ENCODE data around the gene IMPDH1. TPM values are rescaled to one million over a fixed set of nuclear protein-coding genes. Genes with fewer than 3 reads are reported as not detected.
A peak's percentile ranks its signal among the peaks of the same experiment; 100 is the strongest.

The IMPDH1 gene
- total RNA-seq, 1 donor: 54.0 TPM

DNA sequence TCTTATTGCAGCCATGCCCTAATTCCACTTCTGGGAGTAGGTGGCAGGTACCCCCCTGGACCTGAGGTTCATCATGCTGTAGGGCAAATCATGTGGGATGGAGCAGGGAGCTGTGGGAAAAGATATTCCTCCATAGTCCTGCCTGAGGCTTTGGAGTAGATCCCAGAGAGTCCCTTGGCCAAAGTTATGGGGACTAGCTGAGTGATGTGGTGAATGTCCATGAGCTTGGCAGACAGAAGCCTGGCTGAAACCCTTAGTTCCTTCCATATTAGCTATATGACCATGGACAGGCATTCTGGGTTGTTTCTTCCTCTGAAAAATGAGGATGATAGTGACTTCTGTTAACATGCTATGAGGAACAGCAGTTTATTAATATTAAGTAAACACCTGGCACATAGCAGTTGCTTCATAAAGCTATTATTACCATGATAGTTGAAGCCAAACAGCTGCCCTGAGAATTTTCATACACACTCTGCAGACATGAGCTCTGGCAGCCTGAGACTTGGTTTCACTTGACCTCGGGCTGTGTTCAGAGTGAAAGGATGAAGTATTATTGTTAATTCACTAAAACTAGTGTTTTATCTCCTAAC is 15.0 kb upstream of the IMPDH1 start:
- H3K4me3 ChIP-seq (ENCODE audit: low read depth, low read length): no peak overlapping the region
- DNase-seq (ENCODE audit: low read depth): no peak
- TF ChIP-seq CTCF (IDR thresholded peaks at IDR 0.05; ENCODE audit: insufficient read depth, low read depth, low read length): no peak

DNA sequence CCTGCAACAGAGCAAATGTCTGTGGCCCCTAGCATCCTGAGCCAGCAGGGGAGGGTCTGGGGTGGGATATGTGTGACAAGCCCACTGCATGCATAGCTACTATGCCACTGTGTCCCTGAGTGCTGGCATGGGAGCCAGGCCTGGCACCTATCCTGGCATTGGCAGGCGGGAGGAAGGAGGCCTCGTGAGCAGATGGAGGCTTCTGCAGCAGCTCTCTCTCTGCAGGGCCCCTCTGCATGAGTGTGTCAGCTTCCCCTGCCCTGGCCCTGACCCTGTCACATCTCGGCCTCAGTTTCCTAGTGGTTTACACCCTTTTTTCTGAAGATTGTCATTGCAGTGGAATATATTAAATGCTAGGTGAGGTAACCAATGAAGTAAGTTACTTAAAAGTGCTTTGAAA is 13.1 kb upstream of the IMPDH1 start:
- no peak overlapping the region for H3K4me3 ChIP-seq (ENCODE audit: low read depth, low read length)
- DNase-seq (ENCODE audit: low read depth): no peak
- no peak for TF ChIP-seq CTCF (IDR thresholded peaks at IDR 0.05; ENCODE audit: insufficient read depth, low read depth, low read length)

- no peak for DNase-seq (ENCODE audit: low read depth)
- H3K4me3 ChIP-seq (ENCODE audit: low read depth, low read length): no peak overlapping the region
- TF ChIP-seq CTCF (IDR thresholded peaks at IDR 0.05; ENCODE audit: insufficient read depth, low read depth, low read length): no peak
Measured at GRCh38 chr7:128422037-128422436, 12.3 kb upstream of the IMPDH1 start.

DNA sequence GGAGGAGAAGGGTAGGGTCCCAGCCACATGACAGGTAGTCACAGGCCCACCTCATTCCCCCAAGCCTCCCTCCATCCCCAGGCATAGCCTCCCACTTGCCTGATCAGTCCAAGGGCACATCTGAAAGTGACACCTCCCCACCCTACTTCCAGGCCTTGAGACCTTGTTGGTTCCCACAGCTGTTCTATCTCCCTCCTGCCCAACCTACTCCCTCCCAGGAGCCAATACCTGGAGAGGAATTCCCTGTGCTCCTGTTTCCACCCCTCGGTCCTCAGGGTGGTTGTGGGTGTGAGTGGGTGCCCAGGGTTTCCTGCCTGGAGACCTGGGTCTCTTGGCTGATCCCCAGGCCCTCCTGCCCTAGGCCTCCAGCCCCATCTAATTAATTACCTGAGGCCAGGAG is 11.6 kb upstream of the IMPDH1 start:
- TF ChIP-seq CTCF (IDR thresholded peaks at IDR 0.05; ENCODE audit: insufficient read depth, low read depth, low read length): no peak
- no peak overlapping the region for H3K4me3 ChIP-seq (ENCODE audit: low read depth, low read length)
- no peak for DNase-seq (ENCODE audit: low read depth)

DNA sequence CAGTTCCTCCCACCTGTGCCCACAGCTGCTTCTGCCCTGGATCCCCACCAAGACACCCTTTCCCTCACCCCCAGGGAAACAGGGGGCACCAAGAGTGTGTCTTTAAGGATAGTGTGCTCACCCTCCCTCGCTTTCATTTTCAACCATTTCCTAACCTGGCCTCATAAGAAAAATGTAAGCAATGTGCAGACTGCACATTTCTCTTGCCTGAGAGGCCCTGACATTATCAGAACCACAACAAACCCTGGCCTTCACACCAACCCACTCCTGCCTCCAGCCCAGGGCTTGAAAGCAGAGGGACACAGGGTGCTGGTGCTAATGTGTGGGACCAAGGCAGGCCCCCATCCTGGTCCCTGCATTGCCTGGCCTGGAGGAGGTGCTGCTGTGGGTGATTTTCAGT is 11.0 kb upstream of the IMPDH1 start:
- no peak overlapping the region for H3K4me3 ChIP-seq (ENCODE audit: low read depth, low read length)
- TF ChIP-seq CTCF (IDR thresholded peaks at IDR 0.05; ENCODE audit: insufficient read depth, low read depth, low read length): no peak
- DNase-seq (ENCODE audit: low read depth): peak; percentile 30

DNA sequence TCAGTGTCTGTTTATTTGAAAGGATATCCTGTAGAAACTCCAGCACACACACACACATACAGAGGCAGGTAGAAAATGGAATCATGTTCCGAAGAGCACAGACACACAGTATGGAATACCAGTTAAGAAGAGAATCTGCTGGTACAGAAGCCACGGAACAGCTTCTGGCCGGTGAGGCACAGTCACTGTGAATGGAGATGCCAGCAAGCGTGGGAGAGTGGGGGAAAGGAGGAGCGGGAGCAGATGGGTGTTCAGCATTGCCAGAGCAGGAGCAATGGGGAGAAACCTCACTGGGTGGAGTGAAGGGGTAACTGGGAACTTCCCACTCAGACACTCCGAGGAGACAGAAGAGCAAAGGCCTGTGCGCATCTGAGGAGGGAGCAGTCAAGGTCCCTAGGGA is 9.5 kb upstream of the IMPDH1 start:
- DNase-seq (ENCODE audit: low read depth): no peak
- TF ChIP-seq CTCF (IDR thresholded peaks at IDR 0.05; ENCODE audit: insufficient read depth, low read depth, low read length): no peak

GRCh38 chr7:128417071-128417470 is 7.3 kb upstream of the IMPDH1 start:
- no peak overlapping the region for H3K4me3 ChIP-seq (ENCODE audit: low read depth, low read length)
- TF ChIP-seq CTCF (IDR thresholded peaks at IDR 0.05; ENCODE audit: insufficient read depth, low read depth, low read length): no peak
- DNase-seq (ENCODE audit: low read depth): no peak

More for the DNA sequence above, 9.5 kb upstream of the IMPDH1 start:
- no peak overlapping the region for H3K4me3 ChIP-seq (ENCODE audit: low read depth, low read length)

Measured in fibroblast of villous mesenchyme (primary cell).